IPS-20b (cell line): ENCODE data around the gene KCNJ18.
"Not testable (repeated sequence)": the region's sequence is repeated elsewhere in the genome, so short reads cannot be mapped to it uniquely, and the experiment has no call there.

Source experiments
- H3K27ac ChIP-seq: one replicate; pipeline ENCODE4 v1.5.1; 2013; ENCODE audit warnings: low read length
- H3K27me3 ChIP-seq: 2 replicates; pipeline ENCODE4 v1.6.1; 2013; ENCODE audit warnings: mild to moderate bottlenecking, low read length, inconsistent platforms; ENCODE audit not compliant: insufficient read depth
- H3K36me3 ChIP-seq: 2 replicates; pipeline ENCODE4 v1.6.1; 2013; ENCODE audit warnings: low read depth, mild to moderate bottlenecking, inconsistent platforms, low read length, moderate library complexity; ENCODE audit not compliant: insufficient read depth
- H3K4me1 ChIP-seq: 2 replicates; pipeline ENCODE4 v1.6.1; 2013; ENCODE audit warnings: mild to moderate bottlenecking, control low read depth, inconsistent platforms, low read length, moderate library complexity; ENCODE audit not compliant: insufficient read depth
- H3K4me3 ChIP-seq: 2 replicates; pipeline ENCODE4 v1.5.1; 2013; ENCODE audit warnings: mild to moderate bottlenecking, low read length, inconsistent platforms
- H3K9ac ChIP-seq: 2 replicates; pipeline ENCODE4 v1.6.1; 2013; ENCODE audit warnings: low read depth, mild to moderate bottlenecking, inconsistent platforms, low read length, moderate library complexity
- H3K9me3 ChIP-seq: 2 replicates; pipeline ENCODE4 v1.6.1; 2013; ENCODE audit warnings: mild to moderate bottlenecking, low read depth, low read length, inconsistent platforms; ENCODE audit not compliant: insufficient read depth

Gene KCNJ18

GRCh38 chr17:21747195-21747915, 55.0 kb downstream of the KCNJ18 start:
- H3K9me3 ChIP-seq, H3K4me3 ChIP-seq: not testable (repeated sequence)

GRCh38 chr17:21748686-21749085, 56.4 kb downstream of the KCNJ18 start:
- H3K4me3 ChIP-seq, H3K9ac ChIP-seq, H3K36me3 ChIP-seq, H3K4me1 ChIP-seq, H3K27me3 ChIP-seq, H3K27ac ChIP-seq, H3K9me3 ChIP-seq: not testable (repeated sequence)

More at GRCh38 chr17:21747195-21747915, 55.0 kb downstream of the KCNJ18 start:
- H3K27ac ChIP-seq, H3K9ac ChIP-seq, H3K27me3 ChIP-seq, H3K36me3 ChIP-seq, H3K4me1 ChIP-seq: not testable (repeated sequence)

- not testable (repeated sequence) for H3K4me1 ChIP-seq, H3K4me3 ChIP-seq, H3K9ac ChIP-seq, H3K27me3 ChIP-seq, H3K27ac ChIP-seq, H3K9me3 ChIP-seq, H3K36me3 ChIP-seq
Observed at GRCh38 chr17:21749696-21750531, 57.6 kb downstream of the KCNJ18 start.

GRCh38 chr17:21751111-21751510, 58.8 kb downstream of the KCNJ18 start:
- not testable (repeated sequence) for H3K9ac ChIP-seq, H3K27ac ChIP-seq, H3K9me3 ChIP-seq, H3K4me1 ChIP-seq, H3K27me3 ChIP-seq, H3K4me3 ChIP-seq, H3K36me3 ChIP-seq
